CD4-positive, alpha-beta memory T cell (primary cell): ENCODE measurements around the gene ADGRV1. TPM values are rescaled to one million over a fixed set of nuclear protein-coding genes. Genes with fewer than 3 reads are reported as not detected.
A peak's percentile ranks its signal among the peaks of the same experiment; 100 is the strongest.

Experiments used
- CTCF ChIA-PET: fragments of 350-600 bp; sonication (Branson Sonifier 250); formaldehyde crosslinking; loops from one replicate; lab custom pipeline; 2021; ENCODE audit warnings: inconsistent platforms; ENCODE audit not compliant: partially characterized antibody; lab: Charles Lee
- POLR2A ChIA-PET: fragments of 350-600 bp; sonication (Branson Sonifier 250); formaldehyde crosslinking; loops from one replicate; lab custom pipeline; 2021; ENCODE audit not compliant: partially characterized antibody; lab: Charles Lee
- DNase-seq, 5 donors: peaks; one replicate each; pipeline versions ENCODE4 v3.0.0 to v3.0.0-alpha.2; 2020 to 2022; ENCODE audit warnings: mixed read lengths in 1 of 5
- H3K27ac ChIP-seq: one replicate; pipeline ENCODE4 v1.7.0; 2013; ENCODE audit warnings: low read depth, low read length
- H3K27me3 ChIP-seq: 2 replicates; pipeline ENCODE4 v1.7.0; 2013; ENCODE audit warnings: mild to moderate bottlenecking, low read length, moderate library complexity; ENCODE audit not compliant: insufficient read depth
- H3K36me3 ChIP-seq: 2 replicates; pipeline ENCODE4 v1.7.0; 2013; ENCODE audit warnings: mild to moderate bottlenecking, low read length, moderate library complexity; ENCODE audit not compliant: insufficient read depth
- H3K4me1 ChIP-seq: 2 replicates; pipeline ENCODE4 v1.7.0; 2013; ENCODE audit warnings: mild to moderate bottlenecking, low read length, moderate library complexity; ENCODE audit not compliant: insufficient read depth
- H3K4me3 ChIP-seq, 2 donors: one replicate each; pipeline ENCODE4 v1.7.0; 2013; ENCODE audit warnings: low read length in 2 of 2, mild to moderate bottlenecking in 1 of 2
- H3K9me3 ChIP-seq, 2 donors: one replicate each; pipeline ENCODE4 v1.7.0; 2013; ENCODE audit warnings: low read length in 2 of 2, control low read depth in 1 of 2; ENCODE audit not compliant: control insufficient read depth in 1 of 2
- H3K27ac Mint-ChIP-seq, 7 donors: one replicate each; pipeline ENCODE4 v1.8.0; 2020 to 2021; ENCODE audit warnings: mixed read lengths in 7 of 7, mild to moderate bottlenecking in 6 of 7, inconsistent platforms in 3 of 7, moderate library complexity in 3 of 7
- H3K27me3 Mint-ChIP-seq, 2 donors: one replicate each; pipeline ENCODE4 v1.8.0; 2020 to 2021; ENCODE audit warnings: mixed read lengths in 2 of 2
- H3K36me3 Mint-ChIP-seq, 2 donors: one replicate each; pipeline ENCODE4 v1.8.0; 2020 to 2021; ENCODE audit warnings: mixed read lengths in 2 of 2, inconsistent platforms in 1 of 2, mild to moderate bottlenecking in 1 of 2
- H3K4me1 Mint-ChIP-seq, 4 donors: one replicate each; pipeline ENCODE4 v1.8.0; 2020 to 2021; ENCODE audit warnings: mixed read lengths in 4 of 4, mild to moderate bottlenecking in 1 of 4
- H3K4me3 Mint-ChIP-seq, 8 donors: one replicate each; pipeline ENCODE4 v1.8.0; 2020 to 2021; ENCODE audit warnings: mixed read lengths in 8 of 8, mild to moderate bottlenecking in 7 of 8, moderate library complexity in 6 of 8, inconsistent platforms in 3 of 8
- H3K9me3 Mint-ChIP-seq, 8 donors: one replicate each; pipeline ENCODE4 v1.8.0; 2020 to 2021; ENCODE audit warnings: mixed read lengths in 8 of 8, mild to moderate bottlenecking in 5 of 8, inconsistent platforms in 3 of 8, moderate library complexity in 1 of 8
- intact Hi-C: fragments of 100-400 bp; cut with micrococcal nuclease; formaldehyde crosslinking; loops from one replicate; pipeline ENCODE4 v1.15.1; 2023
- polyA plus RNA-seq, 2 donors: library from polyadenylated mRNA; unstranded; fragments of 300-500 nt; fragmentation: Illumina TruSeq; gene quantifications; one replicate each; pipeline ENCODE4 v1.2.3, GENCODE V29; 2021
- total RNA-seq, 2 experiments: library from RNA; stranded (reverse); gene quantifications; one replicate each; pipeline ENCODE4 v1.2.3, GENCODE V29; 2021

The ADGRV1 gene
- total and polyA plus RNA-seq, 4 experiments from 2014 or later, result 0.09 to 0.22 TPM; not detected in 2

DNA sequence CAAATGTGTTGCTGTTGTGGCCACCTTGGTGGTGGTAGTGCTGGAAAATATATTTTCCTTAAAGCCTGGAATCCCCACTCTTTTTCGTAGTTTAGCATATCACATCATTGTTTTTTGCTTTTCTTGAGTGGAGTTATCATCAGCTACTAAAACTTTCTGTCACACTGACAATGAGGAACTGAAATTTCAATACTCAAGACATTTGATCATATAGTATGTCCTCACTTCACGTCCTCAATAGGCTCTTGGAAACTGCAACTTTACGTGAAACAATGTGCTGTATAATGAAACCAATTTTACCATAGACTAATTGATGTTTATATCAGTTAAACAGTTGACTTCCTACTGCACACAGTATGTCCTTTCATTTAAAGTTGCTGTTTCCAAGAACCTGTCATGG is 265.8 kb downstream of the ADGRV1 start:
- no peaks in the 10 kb centered on the region for H3K36me3 Mint-ChIP-seq
- no peaks in the 10 kb centered on the region for H3K4me1 Mint-ChIP-seq
- no peak overlapping the region for H3K4me3 Mint-ChIP-seq
- H3K27ac Mint-ChIP-seq, result no peak overlapping the region
- Histone ChIP-seq H3K36me3 (no peaks in the 10 kb centered on the region), H3K4me1 (no peaks in the 10 kb centered on the region), H3K9me3 (no peaks in the 10 kb centered on the region), H3K27me3 (no peaks in the 10 kb centered on the region), H3K4me3 (no peak overlapping the region), H3K27ac (no peak overlapping the region)
- ChIA-PET POLR2A (no interaction called here), CTCF (no interaction called here)
- DNase-seq, result no peak
- intact Hi-C loops, result no loop called here
- H3K27me3 Mint-ChIP-seq, result no peaks in the 10 kb centered on the region
- H3K9me3 Mint-ChIP-seq, result peaks cover 0 to 4% (median 0%) of the 10 kb centered on the region in 8 donors

DNA sequence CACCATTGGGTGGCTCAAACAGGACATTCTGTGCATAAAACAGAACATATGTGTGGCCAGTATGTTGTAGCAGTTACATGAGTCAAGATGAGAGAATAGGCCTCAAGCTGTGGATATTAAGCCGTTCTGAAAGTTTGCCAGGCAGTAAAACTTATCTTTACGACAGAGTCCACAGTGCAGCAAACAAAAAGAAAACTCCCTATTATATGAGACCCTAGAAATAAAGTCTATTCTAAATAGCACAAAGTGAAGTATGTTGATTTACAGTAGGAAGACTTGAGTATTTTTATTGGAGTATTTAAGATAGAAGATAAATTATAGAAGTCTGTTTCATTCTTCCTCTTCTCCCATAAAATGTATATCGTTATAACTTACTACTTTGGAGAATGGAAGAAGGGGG is 271.5 kb downstream of the ADGRV1 start:
- Histone ChIP-seq H3K27me3 (no peaks in the 10 kb centered on the region), H3K4me3 (no peak overlapping the region), H3K4me1 (no peaks in the 10 kb centered on the region), H3K9me3 (no peaks in the 10 kb centered on the region), H3K27ac (no peak overlapping the region), H3K36me3 (no peaks in the 10 kb centered on the region)
- Mint-ChIP-seq H3K4me3 (no peak overlapping the region), H3K4me1 (no peaks in the 10 kb centered on the region), H3K27ac (no peak overlapping the region), H3K27me3 (peaks cover 0 to 2% of the 10 kb centered on the region in 2 donors), H3K36me3 (no peaks in the 10 kb centered on the region), H3K9me3 (no peaks in the 10 kb centered on the region)
- CTCF ChIA-PET, result no interaction called here
- POLR2A ChIA-PET, result no interaction called here
- DNase-seq, result no peak
- intact Hi-C loops, result no loop called here

DNA sequence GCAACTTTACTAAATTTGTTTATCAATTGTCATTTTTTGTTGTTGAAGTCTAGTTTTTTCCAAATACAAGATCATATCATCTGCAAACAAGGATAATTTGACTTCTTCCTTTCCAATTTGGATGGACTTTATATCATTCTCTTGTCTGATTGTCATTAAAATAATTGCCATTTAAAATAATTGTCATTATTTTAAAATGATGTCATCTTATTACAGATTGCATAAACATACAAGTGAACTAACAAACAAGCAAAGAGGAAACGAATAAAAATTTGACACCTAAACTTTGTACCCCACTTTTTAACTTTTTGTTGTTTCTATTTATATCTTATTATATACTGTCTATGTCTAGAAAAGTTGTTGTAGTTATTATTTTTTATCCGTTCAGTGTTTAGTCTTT is 275.2 kb downstream of the ADGRV1 start:
- Histone ChIP-seq H3K4me3 (no peak overlapping the region), H3K4me1 (no peaks in the 10 kb centered on the region), H3K36me3 (no peaks in the 10 kb centered on the region), H3K27ac (no peak overlapping the region), H3K9me3 (no peaks in the 10 kb centered on the region), H3K27me3 (no peaks in the 10 kb centered on the region)
- Mint-ChIP-seq H3K27me3 (peaks cover 4 to 5% of the 10 kb centered on the region in 2 donors), H3K27ac (no peak overlapping the region), H3K9me3 (peaks cover 0 to 2% (median 0%) of the 10 kb centered on the region in 8 donors), H3K4me1 (no peaks in the 10 kb centered on the region), H3K4me3 (no peak overlapping the region), H3K36me3 (no peaks in the 10 kb centered on the region)
- ChIA-PET POLR2A (no interaction called here), CTCF (no interaction called here)
- intact Hi-C loops, result no loop called here
- DNase-seq, result no peak

DNA sequence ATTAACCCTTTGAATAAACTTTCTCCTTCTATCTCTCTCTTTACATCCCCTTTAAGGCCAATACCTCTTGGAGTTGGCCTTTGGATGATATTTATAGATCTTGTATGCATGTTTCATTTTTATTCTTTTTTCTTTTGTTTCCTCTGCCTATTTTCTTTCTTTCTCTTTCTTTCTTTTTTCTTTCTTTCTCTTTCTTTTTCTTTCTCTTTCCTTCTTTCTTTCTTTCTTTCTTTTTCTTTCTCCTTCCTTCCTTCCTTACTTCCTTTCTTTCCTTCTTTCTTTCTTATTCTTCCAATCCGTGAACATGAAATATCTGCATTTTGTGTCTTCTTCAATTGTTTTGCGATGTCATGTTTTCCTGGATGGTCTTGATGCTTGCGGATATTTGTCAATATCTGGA is 276.1 kb downstream of the ADGRV1 start:
- Histone ChIP-seq H3K27me3 (no peaks in the 10 kb centered on the region), H3K9me3 (no peaks in the 10 kb centered on the region), H3K4me3 (no peak overlapping the region), H3K27ac (no peak overlapping the region), H3K4me1 (no peaks in the 10 kb centered on the region), H3K36me3 (no peaks in the 10 kb centered on the region)
- ChIA-PET CTCF (no interaction called here), POLR2A (no interaction called here)
- Mint-ChIP-seq H3K36me3 (no peaks in the 10 kb centered on the region), H3K9me3 (peaks cover 0 to 2% (median 0%) of the 10 kb centered on the region in 8 donors), H3K4me3 (peak overlapping the region in 1 of 8 donors; percentile 52), H3K27me3 (peaks cover 8 to 11% of the 10 kb centered on the region in 2 donors), H3K4me1 (no peaks in the 10 kb centered on the region), H3K27ac (no peak overlapping the region)
- DNase-seq, result no peak
- intact Hi-C loops, result no loop called here

DNA sequence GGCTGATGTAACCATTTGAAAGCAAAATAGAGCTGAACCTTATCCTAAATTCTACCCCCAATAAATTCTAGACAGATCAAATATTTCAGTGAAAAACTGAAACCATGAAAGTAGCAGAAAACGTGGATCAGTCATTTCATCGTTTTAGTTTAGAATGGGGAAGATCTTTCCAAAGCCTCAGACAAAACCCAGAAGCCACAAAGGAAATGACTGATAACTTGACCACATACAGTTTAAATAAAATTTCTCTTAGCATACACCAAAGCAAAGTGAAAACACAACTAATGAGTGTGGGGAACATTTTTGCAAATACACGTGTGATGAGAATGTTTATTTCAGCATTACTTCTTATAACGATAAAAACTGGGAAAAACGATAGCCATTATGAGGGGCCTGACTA is 284.8 kb downstream of the ADGRV1 start:
- Histone ChIP-seq H3K36me3 (no peaks in the 10 kb centered on the region), H3K4me1 (no peaks in the 10 kb centered on the region), H3K27ac (no peak overlapping the region), H3K27me3 (no peaks in the 10 kb centered on the region), H3K9me3 (no peaks in the 10 kb centered on the region), H3K4me3 (no peak overlapping the region)
- ChIA-PET POLR2A (no interaction called here), CTCF (no interaction called here)
- intact Hi-C loops, result no loop called here
- Mint-ChIP-seq H3K9me3 (no peaks in the 10 kb centered on the region), H3K27me3 (peaks cover 13 to 17% of the 10 kb centered on the region in 2 donors), H3K36me3 (no peaks in the 10 kb centered on the region), H3K4me1 (peaks cover 0 to 5% (median 4%) of the 10 kb centered on the region in 4 donors), H3K27ac (no peak overlapping the region), H3K4me3 (no peak overlapping the region)
- DNase-seq, result no peak

DNA sequence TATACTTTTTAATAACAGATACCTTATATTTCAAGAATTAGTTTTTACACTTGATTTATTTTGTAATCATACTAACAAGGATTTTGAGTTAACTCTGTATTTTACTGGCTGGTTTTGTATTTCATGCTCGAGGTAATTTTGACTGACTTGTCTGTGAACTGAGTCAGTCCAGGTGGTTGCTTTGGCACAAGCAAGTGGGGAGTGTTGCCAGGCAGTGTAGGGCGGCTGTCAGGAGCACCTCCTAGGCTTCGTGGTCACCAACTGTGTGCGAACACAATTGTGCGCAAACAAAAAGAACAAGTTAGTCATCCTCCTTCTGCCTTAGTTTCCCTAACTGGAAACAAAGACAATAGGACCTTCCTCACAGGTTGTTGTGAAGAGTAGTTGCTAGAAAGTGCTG is 286.3 kb downstream of the ADGRV1 start:
- intact Hi-C loops, result no loop called here
- H3K9me3 ChIP-seq, result no peaks in the 10 kb centered on the region
- Mint-ChIP-seq H3K27ac (no peak overlapping the region), H3K27me3 (peaks cover 6 to 9% of the 10 kb centered on the region in 2 donors), H3K4me3 (no peak overlapping the region), H3K4me1 (peaks cover 0 to 5% (median 4%) of the 10 kb centered on the region in 4 donors), H3K9me3 (no peaks in the 10 kb centered on the region), H3K36me3 (no peaks in the 10 kb centered on the region)
- ChIA-PET POLR2A (no interaction called here), CTCF (interaction anchor here (0.8 kb wide), 1 partner anchor 16 kb away, joined by 3 read pairs; no protein-coding TSS in a partner anchor)
- H3K36me3 ChIP-seq, result no peaks in the 10 kb centered on the region
- H3K4me3 ChIP-seq, result no peak overlapping the region
- no peak overlapping the region for H3K27ac ChIP-seq
- no peaks in the 10 kb centered on the region for H3K4me1 ChIP-seq
- no peaks in the 10 kb centered on the region for H3K27me3 ChIP-seq
- DNase-seq, result no peak

DNA sequence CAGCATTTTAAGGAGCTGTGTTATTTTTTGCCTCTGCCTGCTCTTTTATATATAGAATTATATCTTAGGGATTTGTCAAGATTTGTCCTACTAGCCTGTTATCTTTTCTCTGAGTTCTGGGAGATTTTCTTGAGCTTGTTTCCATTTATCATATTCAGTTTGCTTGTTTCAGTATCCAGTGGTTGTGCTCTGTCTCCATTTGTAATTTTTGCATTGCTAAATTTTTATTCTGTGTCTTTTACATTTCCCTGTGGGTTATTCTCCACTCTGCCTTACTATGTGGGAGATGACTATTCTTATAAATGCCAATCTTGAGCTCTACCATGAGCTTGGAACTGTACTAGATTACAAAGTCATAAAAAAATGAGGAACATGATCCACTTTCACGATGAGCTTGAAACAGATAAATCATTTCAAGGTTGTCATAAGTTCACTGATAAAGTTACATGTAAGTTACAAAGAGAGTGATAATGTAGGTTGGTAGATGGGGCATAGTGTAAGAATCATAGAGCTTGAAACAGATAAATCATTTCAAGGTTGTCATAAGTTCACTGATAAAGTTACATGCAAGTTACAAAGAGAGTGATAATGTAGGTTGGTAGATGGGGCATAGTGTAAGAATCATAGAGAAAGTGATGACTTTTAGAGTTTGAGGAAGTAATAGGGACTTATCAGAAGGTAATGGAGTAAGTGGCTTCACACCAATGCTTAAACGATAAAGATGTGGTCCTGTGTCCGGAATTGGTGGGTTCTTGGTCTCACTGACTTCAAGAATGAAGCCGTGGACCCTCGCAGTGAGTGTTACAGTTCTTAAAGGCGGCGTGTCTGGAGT is 287.3 kb downstream of the ADGRV1 start:
- CTCF ChIA-PET, result interaction anchor here (1.1 to 1.2 kb wide), 2 partner anchors 16 to 20 kb away, joined by 3 read pairs; no protein-coding TSS in a partner anchor
- intact Hi-C loops, result no loop called here

More for the DNA sequence above, 287.3 kb downstream of the ADGRV1 start:
- Mint-ChIP-seq H3K4me3 (peak overlapping the region in 1 of 8 donors; percentile 11), H3K36me3 (no peaks in the 10 kb centered on the region), H3K27me3 (peaks cover 6% of the 10 kb centered on the region in 2 donors), H3K27ac (no peak overlapping the region), H3K9me3 (peaks cover 0 to 1% (median 0%) of the 10 kb centered on the region in 8 donors), H3K4me1 (peaks cover 0 to 5% (median 4%) of the 10 kb centered on the region in 4 donors)
- H3K4me1 ChIP-seq, result no peaks in the 10 kb centered on the region
- DNase-seq, result no peak
- H3K36me3 ChIP-seq, result no peaks in the 10 kb centered on the region
- POLR2A ChIA-PET, result no interaction called here
- no peaks in the 10 kb centered on the region for H3K9me3 ChIP-seq
- H3K27ac ChIP-seq, result no peak overlapping the region
- H3K4me3 ChIP-seq, result no peak overlapping the region
- H3K27me3 ChIP-seq, result no peaks in the 10 kb centered on the region
